Right lobe of liver (tissue), 4 donors: ENCODE results near the gene NCK2.

Experiments used
- POLR2A ChIP-seq: fragments of 450-650 bp; IDR thresholded peaks from one replicate; pipeline ENCODE4 v1.6.1; 2017; ENCODE audit warnings: antibody characterized with exemption, mild to moderate bottlenecking
- TF ChIP-seq, protein P1 (sequence below), 4 donors: fragments of 200-600 bp in 3 of 4; fragments of 450-650 bp in 1 of 4; IDR thresholded peaks; one replicate each; pipeline versions ENCODE4 v1.5.1 to v1.8.0; 2016 to 2022; ENCODE audit warnings: antibody characterized with exemption in 4 of 4, mild to moderate bottlenecking in 2 of 4
- donor health status: DM: no; HTN: no; CAD: no.
- donor health status: DM: no; HTN: no; CAD: no.
- donor health status: DM: no; HTN: yes; CAD: no.

DNA sequence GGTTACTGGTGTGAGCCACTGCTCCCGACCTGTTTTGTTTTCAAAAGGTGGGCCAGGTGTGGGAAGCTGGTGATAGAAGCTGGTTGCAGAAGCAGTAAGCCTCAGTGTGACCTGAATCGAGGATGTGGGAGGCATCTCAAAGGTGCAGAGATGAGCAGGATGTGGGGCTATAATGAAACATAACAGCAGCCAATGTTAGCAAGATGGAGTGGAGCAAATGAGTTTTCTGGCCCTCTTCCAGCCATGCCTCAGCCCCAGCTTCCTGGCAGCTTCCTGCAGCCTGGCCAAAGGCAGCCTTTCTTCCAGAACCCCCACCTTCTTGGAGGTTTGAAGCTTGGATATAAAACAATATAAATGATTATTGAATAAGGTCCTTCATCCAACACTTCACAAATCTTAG is 184.8 kb downstream of the NCK2 start:
- TF ChIP-seq, protein P1, sequence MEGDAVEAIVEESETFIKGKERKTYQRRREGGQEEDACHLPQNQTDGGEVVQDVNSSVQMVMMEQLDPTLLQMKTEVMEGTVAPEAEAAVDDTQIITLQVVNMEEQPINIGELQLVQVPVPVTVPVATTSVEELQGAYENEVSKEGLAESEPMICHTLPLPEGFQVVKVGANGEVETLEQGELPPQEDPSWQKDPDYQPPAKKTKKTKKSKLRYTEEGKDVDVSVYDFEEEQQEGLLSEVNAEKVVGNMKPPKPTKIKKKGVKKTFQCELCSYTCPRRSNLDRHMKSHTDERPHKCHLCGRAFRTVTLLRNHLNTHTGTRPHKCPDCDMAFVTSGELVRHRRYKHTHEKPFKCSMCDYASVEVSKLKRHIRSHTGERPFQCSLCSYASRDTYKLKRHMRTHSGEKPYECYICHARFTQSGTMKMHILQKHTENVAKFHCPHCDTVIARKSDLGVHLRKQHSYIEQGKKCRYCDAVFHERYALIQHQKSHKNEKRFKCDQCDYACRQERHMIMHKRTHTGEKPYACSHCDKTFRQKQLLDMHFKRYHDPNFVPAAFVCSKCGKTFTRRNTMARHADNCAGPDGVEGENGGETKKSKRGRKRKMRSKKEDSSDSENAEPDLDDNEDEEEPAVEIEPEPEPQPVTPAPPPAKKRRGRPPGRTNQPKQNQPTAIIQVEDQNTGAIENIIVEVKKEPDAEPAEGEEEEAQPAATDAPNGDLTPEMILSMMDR (IDR thresholded peaks at IDR 0.05), result no peak
- TF ChIP-seq POLR2A, result no peak
